GM20000 (cell line): ENCODE results near the gene GPBAR1.

Experiments
- DNase-seq: peaks from one replicate; pipeline ENCODE4 v3.0.0; 2012; ENCODE audit warnings: low spot score
- TF ChIP-seq, protein P1 (sequence below): IDR thresholded peaks from 2 replicates; pipeline ENCODE4 v1.5.1; 2012; ENCODE audit warnings: mild to moderate bottlenecking, control low read depth; ENCODE audit errors: extremely low read depth, missing control alignments

The GPBAR1 gene, protein sequence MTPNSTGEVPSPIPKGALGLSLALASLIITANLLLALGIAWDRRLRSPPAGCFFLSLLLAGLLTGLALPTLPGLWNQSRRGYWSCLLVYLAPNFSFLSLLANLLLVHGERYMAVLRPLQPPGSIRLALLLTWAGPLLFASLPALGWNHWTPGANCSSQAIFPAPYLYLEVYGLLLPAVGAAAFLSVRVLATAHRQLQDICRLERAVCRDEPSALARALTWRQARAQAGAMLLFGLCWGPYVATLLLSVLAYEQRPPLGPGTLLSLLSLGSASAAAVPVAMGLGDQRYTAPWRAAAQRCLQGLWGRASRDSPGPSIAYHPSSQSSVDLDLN

DNA sequence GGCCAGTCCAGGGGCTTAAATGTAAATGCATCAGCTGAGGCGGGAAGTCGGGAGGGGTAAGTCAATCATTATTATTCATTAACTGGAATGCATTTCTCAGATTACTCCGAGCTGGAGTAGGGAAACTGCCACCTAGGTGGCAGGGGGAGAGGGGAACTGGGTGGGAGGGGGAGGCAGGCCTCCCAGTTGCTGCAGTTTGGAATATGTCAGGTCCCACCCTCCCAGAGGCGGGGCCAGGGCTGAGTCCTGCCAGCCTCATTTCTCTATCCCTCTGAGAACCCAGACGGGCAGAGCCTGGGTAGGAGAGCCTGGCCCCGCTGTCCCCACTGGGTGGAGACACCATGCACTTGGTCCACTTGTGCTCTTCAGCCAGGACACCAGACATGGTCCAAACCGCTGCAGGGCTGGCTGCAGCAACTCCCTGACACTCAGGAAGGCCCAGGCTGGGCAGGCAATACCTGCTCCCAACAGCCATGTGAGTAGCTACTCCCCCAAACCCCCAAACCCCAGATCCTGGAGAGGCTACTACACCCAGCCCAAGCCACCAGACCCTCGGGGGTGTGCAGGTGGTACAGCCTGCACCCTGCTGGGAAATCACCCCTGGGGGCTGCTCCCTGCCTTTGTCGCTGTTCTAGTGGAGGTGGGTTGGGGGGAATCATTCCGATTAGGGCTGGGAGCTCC lies at the start of gene GPBAR1:
TSS of gene GPBAR1 (plus strand) at position 274 of the 681 bp plus-strand sequence. CDS start 1,710 bp downstream, outside the sequence.
- TF ChIP-seq, protein P1, sequence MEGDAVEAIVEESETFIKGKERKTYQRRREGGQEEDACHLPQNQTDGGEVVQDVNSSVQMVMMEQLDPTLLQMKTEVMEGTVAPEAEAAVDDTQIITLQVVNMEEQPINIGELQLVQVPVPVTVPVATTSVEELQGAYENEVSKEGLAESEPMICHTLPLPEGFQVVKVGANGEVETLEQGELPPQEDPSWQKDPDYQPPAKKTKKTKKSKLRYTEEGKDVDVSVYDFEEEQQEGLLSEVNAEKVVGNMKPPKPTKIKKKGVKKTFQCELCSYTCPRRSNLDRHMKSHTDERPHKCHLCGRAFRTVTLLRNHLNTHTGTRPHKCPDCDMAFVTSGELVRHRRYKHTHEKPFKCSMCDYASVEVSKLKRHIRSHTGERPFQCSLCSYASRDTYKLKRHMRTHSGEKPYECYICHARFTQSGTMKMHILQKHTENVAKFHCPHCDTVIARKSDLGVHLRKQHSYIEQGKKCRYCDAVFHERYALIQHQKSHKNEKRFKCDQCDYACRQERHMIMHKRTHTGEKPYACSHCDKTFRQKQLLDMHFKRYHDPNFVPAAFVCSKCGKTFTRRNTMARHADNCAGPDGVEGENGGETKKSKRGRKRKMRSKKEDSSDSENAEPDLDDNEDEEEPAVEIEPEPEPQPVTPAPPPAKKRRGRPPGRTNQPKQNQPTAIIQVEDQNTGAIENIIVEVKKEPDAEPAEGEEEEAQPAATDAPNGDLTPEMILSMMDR, result no peak
- DNase-seq, result no peak

DNA sequence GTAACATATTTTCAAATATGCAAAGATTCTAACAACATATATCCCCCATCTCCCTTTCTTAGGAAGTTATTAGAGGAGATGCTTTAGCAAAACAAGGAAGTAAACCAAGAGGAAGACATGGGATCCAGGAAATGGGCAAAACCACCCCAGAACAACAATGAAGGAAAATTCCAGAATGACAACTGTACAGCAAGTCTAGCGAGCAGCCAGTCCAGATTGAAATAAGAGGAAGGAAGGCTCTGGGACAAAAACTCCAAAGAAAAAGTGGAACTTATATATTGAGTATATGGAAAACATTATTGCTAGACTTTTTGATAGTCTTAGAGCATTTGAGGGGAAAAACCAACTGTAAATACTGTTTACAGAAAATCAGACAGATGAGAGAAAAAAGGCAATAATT lies 46.7 kb upstream of the GPBAR1 start:
- TF ChIP-seq, protein P1, result no peak
- DNase-seq, result no peak

DNA sequence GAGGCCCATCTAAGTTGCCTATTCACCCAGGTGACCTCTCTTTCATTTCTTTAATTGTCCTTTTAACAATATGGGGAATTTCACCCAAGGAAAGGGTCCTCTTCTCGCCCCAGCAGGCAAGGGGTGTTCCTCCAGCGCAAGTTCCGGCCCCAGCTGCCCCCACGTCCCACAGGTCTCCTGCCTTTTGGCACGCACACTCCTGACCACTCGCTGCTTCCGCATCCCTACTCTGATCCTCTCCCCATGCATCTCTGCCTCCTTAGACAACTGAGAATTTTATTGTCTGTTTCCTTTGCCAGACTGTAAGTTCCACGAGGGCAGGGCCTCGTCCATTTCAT lies 44.5 kb upstream of the GPBAR1 start:
- TF ChIP-seq, protein P1, result no peak
- no peak for DNase-seq

DNA sequence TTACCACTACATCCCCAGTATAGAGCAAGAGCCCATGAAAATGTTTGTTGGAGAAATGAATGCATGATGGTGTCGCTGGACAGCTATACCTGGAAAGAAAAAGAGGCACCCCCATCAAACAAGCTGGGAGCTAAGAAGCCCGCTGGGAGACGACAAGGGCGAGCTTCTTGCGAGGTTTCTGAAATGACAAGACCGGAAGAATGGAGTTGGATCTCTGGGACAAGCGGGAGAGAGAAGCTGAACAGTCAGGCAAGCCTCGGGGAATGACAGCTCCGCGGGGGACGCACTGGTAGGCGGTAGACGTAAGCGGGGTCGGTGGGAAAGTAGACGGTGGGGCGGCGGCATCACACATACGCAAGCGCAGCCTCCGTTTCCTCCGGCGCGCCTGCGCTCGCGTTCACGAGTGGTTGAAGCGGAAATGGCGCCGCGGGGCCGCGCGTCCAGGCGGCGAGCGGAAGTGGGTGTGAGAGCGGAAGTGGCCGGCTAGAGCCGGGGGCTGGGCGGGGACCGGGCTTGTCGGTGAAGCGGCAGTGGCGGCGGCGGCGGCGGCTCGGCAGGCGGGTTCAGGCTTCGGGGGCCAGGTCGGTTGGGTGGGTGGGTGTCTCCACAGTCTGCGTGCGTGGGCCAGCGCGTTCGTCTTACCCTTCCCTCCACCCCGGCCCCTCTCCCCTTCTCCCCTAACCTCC lies 44.0 kb upstream of the GPBAR1 start, which contains the start of gene ARPC2:
TSS of gene ARPC2 (plus strand) at position 516 of the 686 bp plus-strand sequence. CDS start 282 bp downstream, outside the sequence.
- DNase-seq, result peak; percentile 92
- TF ChIP-seq, protein P1, result no peak

DNA sequence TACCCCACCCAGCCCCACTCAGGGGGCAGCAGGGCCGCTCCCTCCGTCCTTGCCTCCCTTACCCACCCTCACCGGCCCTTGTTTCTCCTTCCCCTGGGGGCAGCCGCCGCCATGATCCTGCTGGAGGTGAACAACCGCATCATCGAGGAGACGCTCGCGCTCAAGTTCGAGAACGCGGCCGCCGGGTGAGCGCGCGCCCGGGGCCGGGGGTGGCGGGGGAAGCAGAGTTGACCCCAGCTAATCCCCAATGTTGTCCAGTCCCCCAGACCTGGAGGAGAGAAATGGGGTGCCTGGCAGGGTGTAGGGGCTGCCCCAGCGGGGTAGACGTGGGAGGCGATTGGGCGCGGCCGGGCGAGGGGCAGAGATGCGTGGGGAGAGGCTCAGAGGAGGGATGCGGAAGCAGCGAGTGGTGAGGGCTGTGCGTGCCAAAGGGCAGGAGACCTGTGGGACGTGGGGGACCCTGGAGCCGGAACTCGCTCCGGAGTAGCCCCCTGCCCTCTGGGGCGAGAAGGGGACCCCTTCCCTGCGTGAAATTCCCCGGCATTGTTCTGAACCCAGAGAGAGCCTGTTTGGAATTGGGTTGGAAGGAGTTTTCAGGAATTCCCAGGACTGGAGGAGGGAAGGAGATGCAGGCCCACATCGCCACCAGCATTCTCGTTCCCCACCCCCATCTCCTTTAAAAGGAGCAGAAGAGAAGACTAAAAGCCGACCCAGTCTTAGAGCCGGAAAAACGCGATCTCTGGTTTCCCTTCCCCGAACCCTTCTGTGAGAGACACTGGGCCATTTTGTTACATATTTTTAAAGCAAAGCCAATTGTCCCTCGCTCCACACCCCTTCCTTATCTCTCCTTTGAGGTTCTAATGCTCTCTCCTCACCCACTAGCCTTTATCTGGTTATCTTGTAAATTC lies 43.2 kb upstream of the GPBAR1 start:
- DNase-seq, result peak; percentile 72
- TF ChIP-seq, protein P1, result no peak

DNA sequence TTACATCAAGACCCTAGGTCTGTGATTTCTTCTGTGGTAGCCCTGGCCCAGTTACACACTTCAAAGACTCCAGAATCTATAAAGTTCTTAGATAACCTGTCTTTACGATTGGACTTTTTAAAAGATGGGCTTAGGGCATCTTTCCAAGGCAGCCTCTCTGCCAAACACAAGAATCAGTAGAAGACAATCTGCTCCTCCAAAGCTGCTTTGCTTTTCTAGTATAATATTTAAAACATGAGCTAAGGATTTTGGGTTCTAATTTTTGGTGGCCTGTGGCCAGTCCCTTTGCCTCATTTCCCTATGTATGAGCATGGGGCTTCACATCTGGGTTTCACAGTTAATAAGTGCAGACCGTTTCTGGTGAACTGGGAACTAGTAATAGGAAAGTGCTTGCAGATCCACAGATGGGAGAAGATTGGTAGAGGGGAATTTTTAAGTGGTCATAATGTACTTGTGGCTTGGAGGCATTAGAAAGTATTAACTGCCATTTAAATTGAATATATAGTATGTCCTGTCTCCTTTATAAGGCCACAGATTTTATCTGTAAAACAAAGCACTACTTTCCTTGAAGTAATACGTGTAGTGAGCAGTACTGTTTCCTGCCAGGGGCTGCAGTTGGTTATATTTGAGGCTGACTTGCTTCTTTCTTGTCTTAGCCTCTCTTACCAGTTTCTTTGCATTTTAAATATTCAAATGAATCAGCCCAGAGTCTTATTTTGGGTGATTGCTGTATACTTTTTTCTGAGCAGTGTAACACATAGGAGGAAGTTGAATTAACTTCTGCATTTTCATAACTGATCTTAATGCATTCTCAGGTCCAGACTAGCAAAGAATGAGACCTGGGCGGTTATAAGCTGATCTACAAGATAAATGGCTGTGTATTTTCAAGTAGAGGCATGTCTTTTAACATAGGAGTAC lies 42.3 kb upstream of the GPBAR1 start:
- TF ChIP-seq, protein P1, result no peak

More for the DNA sequence above, 42.3 kb upstream of the GPBAR1 start:
- DNase-seq, result peak; percentile 75
